ES-I3 (cell line): ENCODE data around the gene GFOD1.

Source experiments
- H3K36me3 ChIP-seq: 2 replicates; pipeline ENCODE4 v1.6.1; 2013; ENCODE audit warnings: mild to moderate bottlenecking, low read length, control low read depth, moderate library complexity; ENCODE audit not compliant: insufficient read depth
- H3K4me1 ChIP-seq: 2 replicates; pipeline ENCODE4 v1.6.1; 2013; ENCODE audit warnings: mild to moderate bottlenecking, control low read depth, low read length; ENCODE audit not compliant: insufficient read depth
- H3K9ac ChIP-seq: 2 replicates; pipeline ENCODE4 v1.6.1; 2013; ENCODE audit warnings: low read depth, mild to moderate bottlenecking, low read length, moderate library complexity
- H3K9me3 ChIP-seq: 2 replicates; pipeline ENCODE4 v1.6.1; 2013; ENCODE audit warnings: mild to moderate bottlenecking, low read length, moderate library complexity; ENCODE audit not compliant: control insufficient read depth, insufficient read depth

The GFOD1 gene

GRCh38 chr6:13368079-13368730 is 119.2 kb downstream of the GFOD1 start:
- no peaks in the 10 kb centered on the region for H3K9me3 ChIP-seq
- H3K36me3 ChIP-seq = no peaks in the 10 kb centered on the region
- H3K9ac ChIP-seq = no peak overlapping the region
- H3K4me1 ChIP-seq = peaks cover 10% of the 10 kb centered on the region

- Histone ChIP-seq H3K9me3 (no peaks in the 10 kb centered on the region), H3K4me1 (peaks cover 10% of the 10 kb centered on the region), H3K36me3 (no peaks in the 10 kb centered on the region), H3K9ac (no peak overlapping the region)
Measured at GRCh38 chr6:13367396-13367795, 120.0 kb downstream of the GFOD1 start.

GRCh38 chr6:13365320-13365719 is 122.1 kb downstream of the GFOD1 start:
- no peaks in the 10 kb centered on the region for H3K9me3 ChIP-seq
- H3K4me1 ChIP-seq = peaks cover 10% of the 10 kb centered on the region
- H3K36me3 ChIP-seq = no peaks in the 10 kb centered on the region
- H3K9ac ChIP-seq = no peak overlapping the region

DNA sequence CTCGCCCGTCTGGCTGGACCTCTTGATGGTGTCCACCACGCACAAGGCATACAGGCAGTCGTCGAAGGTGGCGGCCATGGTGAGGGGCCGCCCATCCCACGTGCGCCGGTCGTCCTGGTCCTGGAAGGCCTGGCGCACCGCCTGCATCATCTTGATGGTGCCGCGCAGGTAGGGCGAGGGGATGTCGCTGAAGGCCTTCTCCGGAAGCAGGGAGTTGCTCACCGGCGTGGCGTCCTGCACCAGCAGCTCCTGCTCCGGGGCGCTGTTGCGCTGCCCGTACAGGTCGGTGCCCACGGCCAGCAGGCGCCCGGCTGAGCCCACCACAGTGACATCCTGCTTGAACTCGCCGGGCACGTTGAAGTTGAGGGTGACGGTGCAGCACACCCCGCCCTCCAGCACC is 122.6 kb downstream of the GFOD1 start:
- Histone ChIP-seq H3K9ac (no peak overlapping the region), H3K4me1 (peaks cover 12% of the 10 kb centered on the region), H3K9me3 (no peaks in the 10 kb centered on the region), H3K36me3 (no peaks in the 10 kb centered on the region)

DNA sequence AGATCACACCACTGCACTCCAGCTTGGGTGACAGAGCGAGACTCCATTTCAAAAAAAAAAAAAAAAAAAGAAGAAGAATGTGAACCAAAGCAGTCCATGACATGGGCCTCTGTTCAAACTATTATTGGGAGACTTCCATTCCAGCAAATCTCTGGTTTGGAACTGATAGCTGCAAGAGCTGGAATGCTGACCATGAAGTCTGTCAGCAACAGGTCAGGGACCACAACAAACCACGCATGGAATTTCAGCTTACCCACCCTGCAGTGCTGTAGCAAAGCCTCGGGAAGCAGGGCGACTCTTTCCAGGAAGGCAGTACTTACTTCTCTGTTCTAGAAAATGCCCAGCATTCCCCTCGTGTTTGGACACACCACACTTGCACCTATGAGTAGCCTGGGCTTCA is 125.0 kb downstream of the GFOD1 start:
- Histone ChIP-seq H3K4me1 (peaks cover 9% of the 10 kb centered on the region), H3K9ac (no peak overlapping the region), H3K9me3 (no peaks in the 10 kb centered on the region), H3K36me3 (no peaks in the 10 kb centered on the region)

GRCh38 chr6:13360671-13361540 is 126.5 kb downstream of the GFOD1 start:
- peaks cover 21% of the 10 kb centered on the region for H3K4me1 ChIP-seq
- no peak overlapping the region for H3K9ac ChIP-seq
- no peaks in the 10 kb centered on the region for H3K36me3 ChIP-seq
- no peaks in the 10 kb centered on the region for H3K9me3 ChIP-seq

DNA sequence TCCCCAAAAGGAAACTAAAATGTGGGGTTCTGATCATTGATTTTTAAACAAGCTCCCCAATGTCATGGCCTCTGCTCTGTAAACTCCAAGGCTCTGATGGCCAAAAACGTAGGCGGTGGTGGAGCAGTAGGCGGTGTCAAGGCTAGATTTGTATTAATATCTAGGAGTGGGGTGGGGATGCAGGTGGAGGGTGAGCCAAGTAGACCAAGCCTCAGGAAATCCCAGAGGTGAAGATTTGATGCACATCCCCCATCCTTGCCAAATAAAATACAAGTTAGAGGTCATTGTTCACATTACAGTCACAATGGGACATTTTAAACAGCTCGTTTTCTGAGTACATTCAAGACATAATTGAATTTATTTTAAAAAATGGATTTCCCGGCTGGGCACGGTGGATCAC is 128.1 kb downstream of the GFOD1 start:
- Histone ChIP-seq H3K9ac (no peak overlapping the region), H3K4me1 (peaks cover 37% of the 10 kb centered on the region), H3K36me3 (no peaks in the 10 kb centered on the region)

GRCh38 chr6:13358511-13358910 is 128.9 kb downstream of the GFOD1 start:
- Histone ChIP-seq H3K36me3 (no peaks in the 10 kb centered on the region), H3K9ac (no peak overlapping the region), H3K9me3 (no peaks in the 10 kb centered on the region), H3K4me1 (peaks cover 39% of the 10 kb centered on the region)

More for the DNA sequence above, 128.1 kb downstream of the GFOD1 start:
- no peaks in the 10 kb centered on the region for H3K9me3 ChIP-seq

GRCh38 chr6:13357551-13358075 is 129.8 kb downstream of the GFOD1 start:
- Histone ChIP-seq H3K9me3 (no peaks in the 10 kb centered on the region), H3K36me3 (no peaks in the 10 kb centered on the region), H3K9ac (no peak overlapping the region), H3K4me1 (peaks cover 39% of the 10 kb centered on the region)

DNA sequence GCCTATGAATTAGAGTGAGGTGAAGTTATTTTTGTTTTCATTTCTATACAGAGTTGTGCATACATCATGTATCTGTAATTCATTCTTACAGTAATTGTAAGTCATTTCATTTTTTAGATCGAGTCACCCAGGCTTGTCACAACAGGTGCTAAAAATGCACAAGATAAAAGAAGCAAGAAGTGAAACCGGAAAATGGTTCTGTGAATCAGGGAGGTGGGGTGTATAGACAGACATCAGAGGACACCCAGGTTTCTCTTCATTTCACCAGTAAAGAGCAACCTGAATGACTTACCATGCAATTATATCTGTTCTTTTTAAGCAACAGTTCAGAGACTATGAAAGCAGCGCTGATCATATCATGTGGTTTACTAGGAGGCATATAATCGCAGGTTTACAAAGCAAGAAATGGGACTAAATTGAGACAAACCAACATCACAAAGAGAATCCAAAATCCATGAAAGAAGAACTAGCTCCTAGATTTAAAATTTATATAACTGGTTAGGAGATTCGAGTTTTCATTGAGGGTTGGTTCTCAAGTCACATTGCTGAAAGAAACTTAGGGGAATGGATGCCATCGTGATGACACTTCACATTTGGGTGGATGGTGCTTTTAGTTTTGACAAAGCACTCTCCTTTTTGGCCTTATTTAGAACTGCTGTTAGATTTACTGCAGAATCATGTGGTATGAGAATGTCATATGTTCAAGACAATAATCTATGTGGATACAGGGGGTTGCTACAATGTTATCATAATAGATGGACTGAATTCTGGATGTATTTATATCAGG is 131.2 kb downstream of the GFOD1 start:
- H3K9ac ChIP-seq = no peak overlapping the region
- H3K9me3 ChIP-seq = no peaks in the 10 kb centered on the region
- H3K4me1 ChIP-seq = peaks cover 40% of the 10 kb centered on the region
- no peaks in the 10 kb centered on the region for H3K36me3 ChIP-seq

- Histone ChIP-seq H3K36me3 (no peaks in the 10 kb centered on the region), H3K9me3 (no peaks in the 10 kb centered on the region), H3K4me1 (peaks cover 45% of the 10 kb centered on the region), H3K9ac (no peak overlapping the region)
Measured at GRCh38 chr6:13355043-13355945, 132.1 kb downstream of the GFOD1 start.

GRCh38 chr6:13354331-13355042 is 132.9 kb downstream of the GFOD1 start:
- peaks cover 43% of the 10 kb centered on the region for H3K4me1 ChIP-seq
- no peaks in the 10 kb centered on the region for H3K9me3 ChIP-seq
- H3K36me3 ChIP-seq = no peaks in the 10 kb centered on the region
- no peak overlapping the region for H3K9ac ChIP-seq

DNA sequence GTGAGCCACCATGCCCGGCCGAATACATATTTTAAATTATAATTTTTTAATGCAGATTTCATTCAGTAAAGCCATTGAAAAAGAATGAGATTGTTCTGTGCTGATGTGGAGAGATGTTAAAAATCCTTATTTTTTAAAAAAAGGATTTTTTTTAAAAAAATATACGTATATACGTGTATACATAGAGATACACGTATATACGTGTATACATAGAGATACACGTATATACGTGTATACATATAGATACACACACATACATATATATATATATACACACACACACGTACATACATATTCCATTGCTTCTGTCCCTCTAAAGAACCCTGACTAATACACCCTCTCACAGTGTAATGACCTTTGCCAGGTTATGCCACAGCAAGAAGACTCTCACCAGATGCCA is 135.2 kb downstream of the GFOD1 start:
- Histone ChIP-seq H3K9ac (no peak overlapping the region), H3K4me1 (peaks cover 37% of the 10 kb centered on the region), H3K36me3 (no peaks in the 10 kb centered on the region), H3K9me3 (no peaks in the 10 kb centered on the region)
